H1 (cell line): Measurements from ENCODE around the gene WDR27.

Experiments used
- MAX ChIP-seq: IDR thresholded peaks from 2 replicates; pipeline ENCODE4 v1.6.1; 2012; ENCODE audit warnings: inconsistent platforms
- POLR2AphosphoS5 ChIP-seq: IDR thresholded peaks from 2 replicates; pipeline ENCODE4 v1.6.1; 2011; ENCODE audit warnings: low read depth, low read length
- RNF2 ChIP-seq: fragments of 200-900, 300-1000 bp; sonication (generic); IDR thresholded peaks from 2 replicates; pipeline ENCODE4 v1.7.1; 2016; ENCODE audit warnings: borderline replicate concordance, low read depth, mild to moderate bottlenecking, antibody characterized with exemption, low read length; ENCODE audit not compliant: poor library complexity, severe bottlenecking; ENCODE audit errors: missing control alignments
- TEAD4 ChIP-seq: IDR thresholded peaks from 2 replicates; pipeline ENCODE4 v1.6.1; 2012; ENCODE audit warnings: low read depth, low read length, inconsistent platforms, mixed read lengths
- YY1 ChIP-seq: IDR thresholded peaks from 2 replicates; pipeline ENCODE4 v1.6.1; 2011; ENCODE audit warnings: low read depth, mild to moderate bottlenecking, low read length

- no peak for TF ChIP-seq TEAD4
- TF ChIP-seq MAX: no peak
- TF ChIP-seq RNF2: no peak
- TF ChIP-seq POLR2AphosphoS5: no peak
- TF ChIP-seq YY1: no peak
These were observed 188.2 kb downstream of the WDR27 start for GRCh38 chr6:169513478-169514193.
